HCT116 (cell line): ENCODE results near the gene ZNF213. TPM values are rescaled to one million over a fixed set of nuclear protein-coding genes. Genes with fewer than 3 reads are reported as not detected.

Experiments used
- ATAC-seq: fragments of 200-7000 bp; cut with Tn5 transposase; 2 replicates; pipeline ENCODE4 v1.9.1; 2020; ENCODE audit warnings: mild to moderate bottlenecking, moderate library complexity
- BruUV-seq: library from RNA; stranded (reverse); fragments of 400-500 nt; replicated peaks from 2 replicates; lab custom pipeline; 2021; lab: Mats Ljungman, UMichigan
- CTCF ChIA-PET: fragments of 300-600 bp; sonication (Branson Sonifier 250); formaldehyde crosslinking; loops from one replicate; lab custom pipeline; 2021; ENCODE audit warnings: antibody characterized with exemption; lab: Charles Lee
- POLR2A ChIA-PET: fragments of 300-600, 350-600 bp; sonication (Branson Sonifier 250); formaldehyde crosslinking; loops from one replicate; lab custom pipeline; 2021; ENCODE audit warnings: antibody characterized with exemption; lab: Charles Lee
- RAD21 ChIA-PET, 2 experiments: fragments of 300-600 bp; sonication (Branson Sonifier 250); formaldehyde crosslinking; loops; one replicate each; lab custom pipeline; 2023; ENCODE audit warnings: low total read pairs in 2 of 2; ENCODE audit not compliant: uncharacterized antibody in 2 of 2, unreplicated experiment in 2 of 2, low non-redundant PET in 1 of 2; lab: Charles Lee
- DNase-seq: peaks from one replicate; pipeline ENCODE4 v3.0.0-alpha.2; 2010; ENCODE audit warnings: low read depth, low spot score
- H2AFZ ChIP-seq: fragments of 200-600 bp; shearing (Covaris generic), sonication (generic); 2 replicates; pipeline ENCODE4 v1.6.1; 2017; ENCODE audit warnings: low read depth, mixed run types, mixed read lengths, antibody characterized with exemption, low read length; ENCODE audit not compliant: poor library complexity, severe bottlenecking
- H3K27ac ChIP-seq: 2 replicates; pipeline ENCODE4 v1.5.1; 2012; ENCODE audit warnings: low read depth, low read length
- H3K27me3 ChIP-seq: fragments of 200-600 bp; sonication (generic); 2 replicates; pipeline ENCODE4 v1.6.1; 2016; ENCODE audit warnings: mixed run types, low read length, mixed read lengths; ENCODE audit not compliant: insufficient read depth
- H3K36me3 ChIP-seq, 2 experiments: fragments of 200-500 bp in 1 of 2; fragments of 200-600 bp in 1 of 2; sonication (Bioruptor generic) in 1 of 2; sonication (generic) in 1 of 2; 2 replicates each; pipeline versions ENCODE4 v1.5.1 to v1.6.1; 2014 to 2016; ENCODE audit warnings: low read length in 2 of 2, inconsistent platforms in 1 of 2, mixed read lengths in 1 of 2, mixed run types in 1 of 2; ENCODE audit not compliant: insufficient read depth in 2 of 2, control insufficient read depth in 1 of 2
- H3K4me1 ChIP-seq, 2 experiments: fragments of 200-600 bp in 1 of 2; sonication (generic) in 1 of 2; 2 replicates each; pipeline versions ENCODE4 v1.5.1 to v1.6.1; 2012 to 2017; ENCODE audit warnings: low read length in 2 of 2, inconsistent platforms in 1 of 2, mild to moderate bottlenecking in 1 of 2, mixed read lengths in 1 of 2, mixed run types in 1 of 2, moderate library complexity in 1 of 2; ENCODE audit not compliant: insufficient read depth in 2 of 2, control insufficient read depth in 1 of 2
- H3K4me2 ChIP-seq: fragments of 200-600 bp; sonication (generic); 2 replicates; pipeline ENCODE4 v1.6.1; 2017; ENCODE audit warnings: mixed run types, low read length, mixed read lengths
- H3K4me3 ChIP-seq, 2 experiments: fragments of 200-600 bp in 1 of 2; sonication (generic) in 1 of 2; replicated peaks in 1 of 2; 2 replicates each; pipeline ENCODE4 v1.5.1; 2011 to 2016; ENCODE audit warnings: low read length in 2 of 2, control low read depth in 1 of 2, low read depth in 1 of 2, mild to moderate bottlenecking in 1 of 2, mixed read lengths in 1 of 2, mixed run types in 1 of 2
- H3K79me2 ChIP-seq: fragments of 200-600 bp; sonication (generic); 2 replicates; pipeline ENCODE4 v1.6.1; 2017; ENCODE audit warnings: mild to moderate bottlenecking, mixed run types, low read length, moderate library complexity, mixed read lengths; ENCODE audit not compliant: insufficient read depth
- H3K9ac ChIP-seq: fragments of 200-600 bp; sonication (generic); 2 replicates; pipeline ENCODE4 v1.6.1; 2016; ENCODE audit warnings: low read length, mixed read lengths
- H3K9me2 ChIP-seq: fragments of 200-600 bp; sonication (generic), shearing (Covaris generic); 2 replicates; pipeline ENCODE4 v1.6.1; 2017; ENCODE audit warnings: mixed run types, mild to moderate bottlenecking, moderate library complexity; ENCODE audit not compliant: insufficient read depth
- H3K9me3 ChIP-seq, 2 experiments: fragments of 200-500 bp in 1 of 2; fragments of 200-600 bp in 1 of 2; sonication (Bioruptor generic) in 1 of 2; sonication (generic) in 1 of 2; 2 replicates each; pipeline ENCODE4 v1.6.1; 2014 to 2017; ENCODE audit warnings: low read length in 2 of 2, mixed read lengths in 2 of 2, inconsistent platforms in 1 of 2, low read depth in 1 of 2, mild to moderate bottlenecking in 1 of 2, mixed run types in 1 of 2, moderate library complexity in 1 of 2; ENCODE audit not compliant: control insufficient read depth in 1 of 2, insufficient read depth in 1 of 2
- H4K20me1 ChIP-seq: fragments of 200-600 bp; sonication (generic), shearing (Covaris generic); 2 replicates; pipeline ENCODE4 v1.6.1; 2017; ENCODE audit warnings: mixed run types, mild to moderate bottlenecking, moderate library complexity; ENCODE audit not compliant: insufficient read depth
- CEBPB ChIP-seq: IDR thresholded peaks from 2 replicates; pipeline ENCODE4 v1.6.1; 2012; ENCODE audit warnings: low read depth
- EZH2 ChIP-seq: fragments of 200-600 bp; sonication (generic); IDR thresholded peaks from 2 replicates; pipeline ENCODE4 v1.6.1; 2017; ENCODE audit warnings: antibody characterized with exemption, mixed run types
- FOSL1 ChIP-seq: IDR thresholded peaks from 2 replicates; pipeline ENCODE4 v1.6.1; 2012; ENCODE audit warnings: low read depth
- JUND ChIP-seq: IDR thresholded peaks from 2 replicates; pipeline ENCODE4 v1.6.1; 2012
- POLR2A ChIP-seq: IDR thresholded peaks from 2 replicates; pipeline ENCODE4 v1.7.0; 2011; ENCODE audit warnings: borderline replicate concordance; ENCODE audit not compliant: insufficient read depth, insufficient read length; ENCODE audit errors: extremely low read depth
- POLR2AphosphoS5 ChIP-seq: IDR thresholded peaks from 2 replicates; pipeline ENCODE4 v1.6.1; 2011; ENCODE audit warnings: mild to moderate bottlenecking, low read depth, low read length, moderate library complexity
- RAD21 ChIP-seq: IDR thresholded peaks from 2 replicates; pipeline ENCODE4 v1.6.1; 2012; ENCODE audit warnings: low read depth, mild to moderate bottlenecking
- SRF ChIP-seq: IDR thresholded peaks from 2 replicates; pipeline ENCODE4 v1.6.1; 2012; ENCODE audit warnings: low read depth
- YY1 ChIP-seq: IDR thresholded peaks from 2 replicates; pipeline ENCODE4 v1.6.1; 2011; ENCODE audit warnings: low read length, low read depth, moderate library complexity, mild to moderate bottlenecking; ENCODE audit not compliant: insufficient replicate concordance; ENCODE audit errors: extremely low read depth
- ZFX ChIP-seq: fragments of 450-650 bp; IDR thresholded peaks from 2 replicates; pipeline ENCODE4 v1.6.1; 2017
- intact Hi-C: fragments of 100-400 bp; cut with micrococcal nuclease; formaldehyde crosslinking; loops from 2 replicates; pipeline ENCODE4 v1.10.0; 2022
- total RNA-seq: library from RNA; stranded (reverse); gene quantifications from one replicate; pipeline ENCODE4 v1.2.1, GENCODE V29; 2021; ENCODE audit not compliant: unreplicated experiment
- TF ChIP-seq, protein P1 (sequence below): IDR thresholded peaks from 2 replicates; pipeline ENCODE4 v1.6.1; 2012
- TF ChIP-seq, protein P2 (sequence below): IDR thresholded peaks from 2 replicates; pipeline ENCODE4 v1.6.1; 2011; ENCODE audit warnings: mild to moderate bottlenecking, low read length, moderate library complexity; ENCODE audit not compliant: insufficient replicate concordance; ENCODE audit errors: extremely low read depth
- TF ChIP-seq, protein P3 (sequence below): IDR thresholded peaks from 2 replicates; pipeline ENCODE4 v1.6.1; 2012; ENCODE audit warnings: low read depth
- TF ChIP-seq, protein P4 (sequence below): IDR thresholded peaks from 2 replicates; pipeline ENCODE4 v1.6.1; 2012

The ZNF213 gene
- total RNA-seq, 1 experiment from 2014 or later = 11.0 TPM

DNA sequence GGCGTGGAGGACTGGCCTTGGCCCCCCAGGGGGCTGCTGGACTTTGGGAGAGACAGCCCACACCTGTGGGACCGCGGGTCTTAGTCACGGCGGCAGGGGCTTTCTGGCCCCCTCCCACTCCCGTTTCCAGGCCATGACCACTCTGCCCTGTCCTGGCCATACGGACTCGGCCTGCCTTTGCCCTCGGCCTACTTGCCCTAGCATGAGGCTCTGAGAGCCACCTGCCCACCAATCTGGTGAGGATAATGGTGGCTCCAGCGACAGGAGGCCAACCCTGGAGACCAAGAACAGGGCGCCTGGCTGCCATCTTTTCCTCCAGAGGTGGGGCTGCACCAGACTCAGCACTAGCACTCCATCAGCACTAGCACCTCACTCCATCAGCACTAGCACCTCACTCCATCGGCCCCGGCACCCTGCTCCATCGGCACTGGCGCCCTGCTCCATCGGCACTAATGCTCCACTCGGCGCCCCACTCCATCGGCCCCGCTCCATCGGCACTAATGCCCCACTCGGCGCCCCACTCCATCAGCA, 7.0 kb downstream of the ZNF213 start:
- Histone ChIP-seq H3K9me2 (no peaks in the 10 kb centered on the region), H3K9me3 (no peaks in the 10 kb centered on the region), H3K27ac (no peak overlapping the region), H3K4me2 (no peak overlapping the region), H3K27me3 (no peaks in the 10 kb centered on the region), H3K79me2 (no peaks in the 10 kb centered on the region), H3K4me3 (no peak overlapping the region), H3K4me1 (no peaks in the 10 kb centered on the region), H2AFZ (no peak overlapping the region), H3K9ac (no peak overlapping the region), H4K20me1 (no peaks in the 10 kb centered on the region), H3K36me3 (peaks cover 0 to 3% of the 10 kb centered on the region in 2 experiments; a peak in 1 of 4 replicates)
- ATAC-seq (no peak), DNase-seq (no peak)
- no peak for TF ChIP-seq ZFX
- TF ChIP-seq, protein P1, sequence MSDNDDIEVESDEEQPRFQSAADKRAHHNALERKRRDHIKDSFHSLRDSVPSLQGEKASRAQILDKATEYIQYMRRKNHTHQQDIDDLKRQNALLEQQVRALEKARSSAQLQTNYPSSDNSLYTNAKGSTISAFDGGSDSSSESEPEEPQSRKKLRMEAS = no peak
- BruUV-seq = no TSS peak
- intact Hi-C loops = no loop called here
- POLR2A ChIA-PET = no interaction called here
- CTCF ChIA-PET = no interaction called here
- RAD21 ChIA-PET = no interaction called here

DNA sequence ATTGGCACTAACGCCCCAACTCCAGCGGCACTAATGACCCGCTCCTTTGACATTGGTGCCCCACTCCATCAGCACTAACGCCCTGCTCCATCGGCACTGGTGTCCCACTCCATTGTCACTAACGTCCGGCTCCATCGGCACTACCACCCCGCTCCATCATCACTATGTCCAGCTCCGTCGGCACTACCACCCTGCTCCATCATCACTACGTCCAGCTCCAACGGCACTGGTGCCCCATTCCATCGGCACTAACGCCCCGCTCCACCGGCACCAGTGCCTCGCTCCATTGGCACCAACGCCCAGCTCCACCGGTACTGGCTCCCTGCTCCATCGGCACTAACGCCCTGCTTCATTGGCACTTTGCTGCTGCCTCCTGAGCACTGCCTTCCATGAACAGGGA, 7.5 kb downstream of the ZNF213 start:
- Histone ChIP-seq H3K9ac (no peak overlapping the region), H3K79me2 (no peaks in the 10 kb centered on the region), H3K36me3 (peaks cover 0 to 3% of the 10 kb centered on the region in 2 experiments; a peak in 1 of 4 replicates), H3K4me2 (no peak overlapping the region), H3K9me3 (no peaks in the 10 kb centered on the region), H4K20me1 (no peaks in the 10 kb centered on the region), H3K4me3 (no peak overlapping the region), H3K9me2 (no peaks in the 10 kb centered on the region), H3K27ac (no peak overlapping the region), H2AFZ (no peak overlapping the region), H3K4me1 (no peaks in the 10 kb centered on the region), H3K27me3 (no peaks in the 10 kb centered on the region)
- DNase-seq (no peak), ATAC-seq (no peak)
- ChIA-PET POLR2A (no interaction called here), CTCF (no interaction called here), RAD21 (no interaction called here)
- no TSS peak for BruUV-seq
- intact Hi-C loops = no loop called here
- TF ChIP-seq CEBPB (no peak), JUND (no peak), RAD21 (no peak), FOSL1 (no peak), SRF (no peak), YY1 (no peak), POLR2AphosphoS5 (no peak), POLR2A (no peak), EZH2 (no peak)
- TF ChIP-seq, protein P2, sequence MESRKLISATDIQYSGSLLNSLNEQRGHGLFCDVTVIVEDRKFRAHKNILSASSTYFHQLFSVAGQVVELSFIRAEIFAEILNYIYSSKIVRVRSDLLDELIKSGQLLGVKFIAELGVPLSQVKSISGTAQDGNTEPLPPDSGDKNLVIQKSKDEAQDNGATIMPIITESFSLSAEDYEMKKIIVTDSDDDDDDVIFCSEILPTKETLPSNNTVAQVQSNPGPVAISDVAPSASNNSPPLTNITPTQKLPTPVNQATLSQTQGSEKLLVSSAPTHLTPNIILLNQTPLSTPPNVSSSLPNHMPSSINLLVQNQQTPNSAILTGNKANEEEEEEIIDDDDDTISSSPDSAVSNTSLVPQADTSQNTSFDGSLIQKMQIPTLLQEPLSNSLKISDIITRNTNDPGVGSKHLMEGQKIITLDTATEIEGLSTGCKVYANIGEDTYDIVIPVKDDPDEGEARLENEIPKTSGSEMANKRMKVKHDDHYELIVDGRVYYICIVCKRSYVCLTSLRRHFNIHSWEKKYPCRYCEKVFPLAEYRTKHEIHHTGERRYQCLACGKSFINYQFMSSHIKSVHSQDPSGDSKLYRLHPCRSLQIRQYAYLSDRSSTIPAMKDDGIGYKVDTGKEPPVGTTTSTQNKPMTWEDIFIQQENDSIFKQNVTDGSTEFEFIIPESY = no peak
- TF ChIP-seq, protein P1 = no peak
- TF ChIP-seq, protein P3, sequence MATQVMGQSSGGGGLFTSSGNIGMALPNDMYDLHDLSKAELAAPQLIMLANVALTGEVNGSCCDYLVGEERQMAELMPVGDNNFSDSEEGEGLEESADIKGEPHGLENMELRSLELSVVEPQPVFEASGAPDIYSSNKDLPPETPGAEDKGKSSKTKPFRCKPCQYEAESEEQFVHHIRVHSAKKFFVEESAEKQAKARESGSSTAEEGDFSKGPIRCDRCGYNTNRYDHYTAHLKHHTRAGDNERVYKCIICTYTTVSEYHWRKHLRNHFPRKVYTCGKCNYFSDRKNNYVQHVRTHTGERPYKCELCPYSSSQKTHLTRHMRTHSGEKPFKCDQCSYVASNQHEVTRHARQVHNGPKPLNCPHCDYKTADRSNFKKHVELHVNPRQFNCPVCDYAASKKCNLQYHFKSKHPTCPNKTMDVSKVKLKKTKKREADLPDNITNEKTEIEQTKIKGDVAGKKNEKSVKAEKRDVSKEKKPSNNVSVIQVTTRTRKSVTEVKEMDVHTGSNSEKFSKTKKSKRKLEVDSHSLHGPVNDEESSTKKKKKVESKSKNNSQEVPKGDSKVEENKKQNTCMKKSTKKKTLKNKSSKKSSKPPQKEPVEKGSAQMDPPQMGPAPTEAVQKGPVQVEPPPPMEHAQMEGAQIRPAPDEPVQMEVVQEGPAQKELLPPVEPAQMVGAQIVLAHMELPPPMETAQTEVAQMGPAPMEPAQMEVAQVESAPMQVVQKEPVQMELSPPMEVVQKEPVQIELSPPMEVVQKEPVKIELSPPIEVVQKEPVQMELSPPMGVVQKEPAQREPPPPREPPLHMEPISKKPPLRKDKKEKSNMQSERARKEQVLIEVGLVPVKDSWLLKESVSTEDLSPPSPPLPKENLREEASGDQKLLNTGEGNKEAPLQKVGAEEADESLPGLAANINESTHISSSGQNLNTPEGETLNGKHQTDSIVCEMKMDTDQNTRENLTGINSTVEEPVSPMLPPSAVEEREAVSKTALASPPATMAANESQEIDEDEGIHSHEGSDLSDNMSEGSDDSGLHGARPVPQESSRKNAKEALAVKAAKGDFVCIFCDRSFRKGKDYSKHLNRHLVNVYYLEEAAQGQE = no peak
- TF ChIP-seq, protein P4, sequence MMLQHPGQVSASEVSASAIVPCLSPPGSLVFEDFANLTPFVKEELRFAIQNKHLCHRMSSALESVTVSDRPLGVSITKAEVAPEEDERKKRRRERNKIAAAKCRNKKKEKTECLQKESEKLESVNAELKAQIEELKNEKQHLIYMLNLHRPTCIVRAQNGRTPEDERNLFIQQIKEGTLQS = no peak
